ENCODE data around the gene FILIP1. TPM values are rescaled to one million over a fixed set of nuclear protein-coding genes. Genes with fewer than 3 reads are reported as not detected.
"Not testable (repeated sequence)": the region's sequence is repeated elsewhere in the genome, so short reads cannot be mapped to it uniquely, and the experiment has no call there.

Gene FILIP1
- total RNA-seq, 1 donor from 2014 or later: 13.6 TPM

DNA sequence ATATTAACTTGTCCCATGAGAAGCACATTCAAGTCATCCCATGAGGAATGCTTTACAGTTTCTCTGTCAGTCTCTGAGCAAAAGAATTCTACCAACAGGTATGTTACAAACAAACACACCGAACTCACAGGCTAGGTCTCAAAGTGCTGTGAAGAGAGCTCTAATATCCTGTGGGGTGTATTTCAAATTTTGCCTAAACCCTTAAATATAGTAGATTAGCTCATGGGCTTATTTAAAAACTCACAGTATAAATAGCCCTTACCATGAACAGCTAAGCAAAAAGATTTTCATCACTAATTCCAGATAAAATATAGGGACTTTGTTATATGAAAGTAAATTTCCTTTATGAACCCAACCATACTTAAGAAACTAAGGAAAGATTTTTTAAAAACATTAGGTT is 77.8 kb downstream of the FILIP1 start:
- no peaks in the 10 kb centered on the region for H3K36me3 ChIP-seq
- peaks cover 28 to 49% of the 10 kb centered on the region in 2 donors for H3K4me1 ChIP-seq
- DNase-seq (ENCODE audit: low spot score in 2 of 2): no peak
- intact Hi-C loops (cut with DNase I): loop anchor here (5.0 to 10.0 kb wide), 2 partner anchors 44 to 189 kb away; partner anchors contain the start of gene SENP6
- no peak overlapping the region for H3K4me3 ChIP-seq
- H3K9me3 ChIP-seq: no peaks in the 10 kb centered on the region
- no peak for TF ChIP-seq CTCF (IDR thresholded peaks at IDR 0.05)
- peak overlapping the region; percentile 1 to 74 for H3K27ac ChIP-seq
- H3K27me3 ChIP-seq: no peaks in the 10 kb centered on the region

DNA sequence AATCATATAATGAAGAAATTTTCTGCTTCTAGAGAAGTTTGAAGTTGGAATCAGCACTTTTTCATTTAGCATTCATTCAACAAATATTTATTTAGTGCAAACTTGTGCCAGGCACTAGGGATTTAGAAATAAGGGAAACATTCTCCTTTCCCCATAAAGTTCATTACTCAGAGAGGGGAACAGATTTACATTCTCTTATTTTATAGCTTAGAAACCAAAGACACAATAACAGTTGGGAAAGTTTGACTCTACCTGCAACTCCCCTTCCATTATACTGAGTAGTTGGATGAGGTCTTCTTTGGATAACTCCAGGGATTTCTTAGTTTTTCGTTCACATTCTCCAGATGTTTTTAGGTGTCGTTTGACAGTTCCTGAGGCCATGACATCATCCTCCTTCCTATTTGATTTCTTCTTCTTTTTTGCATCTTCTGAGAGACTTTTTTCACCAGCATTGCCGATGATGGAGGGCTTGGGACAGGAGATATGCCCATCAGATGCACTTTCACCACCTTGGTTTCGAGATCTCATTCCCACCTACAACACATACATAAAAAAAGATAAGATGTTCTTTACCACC is 79.1 kb downstream of the FILIP1 start:
- H3K36me3 ChIP-seq: no peaks in the 10 kb centered on the region
- peaks cover 25 to 54% of the 10 kb centered on the region in 2 donors for H3K4me1 ChIP-seq
- no peaks in the 10 kb centered on the region for H3K27me3 ChIP-seq
- no peak for TF ChIP-seq CTCF (IDR thresholded peaks at IDR 0.05)
- no peaks in the 10 kb centered on the region for H3K9me3 ChIP-seq
- H3K4me3 ChIP-seq: no peak overlapping the region
- intact Hi-C loops (cut with DNase I): loop anchor here (5.0 to 10.0 kb wide), 2 partner anchors 42 to 190 kb away; partner anchors contain the start of gene SENP6
- DNase-seq (ENCODE audit: low spot score in 2 of 2): no peak
- H3K27ac ChIP-seq: peak overlapping the region; percentile 55 to 74

GRCh38 chr6:75412969-75413662 is 80.5 kb downstream of the FILIP1 start:
- TF ChIP-seq CTCF (IDR thresholded peaks at IDR 0.05): no peak
- Histone ChIP-seq H3K36me3 (no peaks in the 10 kb centered on the region), H3K4me1 (peaks cover 14 to 61% of the 10 kb centered on the region in 2 donors), H3K27ac (peak overlapping the region; percentile 55 to 74), H3K9me3 (no peaks in the 10 kb centered on the region), H3K4me3 (no peak overlapping the region), H3K27me3 (no peaks in the 10 kb centered on the region)
- DNase-seq (ENCODE audit: low spot score in 2 of 2): no peak
- intact Hi-C loops (cut with DNase I): loop anchor here (10.0 kb wide), 1 partner anchor 192 kb away; the partner anchor contains the start of gene SENP6

DNA sequence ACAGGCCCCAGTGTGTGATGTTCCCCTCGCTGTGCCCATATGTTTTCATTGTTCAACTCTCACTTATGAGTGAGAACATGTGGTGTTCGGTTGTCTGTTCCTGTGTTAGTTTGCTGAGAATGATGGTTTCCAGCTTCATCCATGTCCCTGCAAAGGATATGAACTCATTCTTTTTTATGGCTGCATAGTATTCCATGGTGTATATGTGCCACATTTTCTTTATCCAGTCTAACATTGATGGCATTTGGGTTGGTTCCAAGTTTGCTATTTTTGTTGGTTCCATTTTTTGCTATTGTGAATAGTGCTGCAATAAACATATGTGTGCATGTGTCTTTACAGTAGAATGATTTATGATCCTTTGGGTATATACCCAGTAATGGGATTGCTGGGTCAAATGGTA is 83.0 kb downstream of the FILIP1 start:
- not testable (repeated sequence) for H3K36me3 ChIP-seq; H3K27ac ChIP-seq; H3K9me3 ChIP-seq; DNase-seq (ENCODE audit: low spot score in 2 of 2); H3K4me3 ChIP-seq; H3K27me3 ChIP-seq
- H3K4me1 ChIP-seq: peaks cover 14 to 51% of the 10 kb centered on the region in 2 donors
- intact Hi-C loops (cut with DNase I): loop anchor here (10.0 kb wide), 1 partner anchor 194 kb away; the partner anchor contains the start of gene SENP6

DNA sequence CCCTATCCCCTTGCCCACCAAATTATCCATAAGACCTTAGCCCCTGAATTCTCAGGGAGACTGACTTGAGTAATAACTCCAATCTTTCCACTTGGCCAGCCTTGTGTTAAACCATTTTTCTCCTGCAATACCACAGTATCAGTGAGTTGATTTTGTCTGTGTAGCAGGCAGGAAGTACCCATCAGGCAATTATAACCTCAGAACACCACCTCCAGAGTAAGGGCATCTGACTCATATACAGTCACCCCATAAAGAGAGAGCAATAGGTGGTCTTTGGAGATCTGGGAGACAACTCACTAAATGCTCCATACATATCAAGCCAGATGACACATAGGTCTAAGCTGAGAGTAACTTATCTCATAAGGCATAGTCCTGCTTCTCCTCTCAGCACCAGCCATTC is 83.7 kb downstream of the FILIP1 start:
- TF ChIP-seq CTCF (IDR thresholded peaks at IDR 0.05): no peak
- intact Hi-C loops (cut with DNase I): loop anchor here (10.0 kb wide), 1 partner anchor 195 kb away; the partner anchor contains the start of gene SENP6
- Histone ChIP-seq H3K4me3 (no peak overlapping the region), H3K4me1 (peaks cover 14 to 47% of the 10 kb centered on the region in 2 donors), H3K36me3 (no peaks in the 10 kb centered on the region), H3K27ac (peak overlapping the region; percentile 56 to 59), H3K9me3 (no peaks in the 10 kb centered on the region), H3K27me3 (no peaks in the 10 kb centered on the region)
- DNase-seq (ENCODE audit: low spot score in 2 of 2): no peak

GRCh38 chr6:75409286-75409685 is 84.3 kb downstream of the FILIP1 start:
- Histone ChIP-seq H3K9me3 (no peaks in the 10 kb centered on the region), H3K27ac (peak overlapping the region; percentile 56 to 59), H3K27me3 (no peaks in the 10 kb centered on the region), H3K4me3 (no peak overlapping the region), H3K4me1 (peaks cover 11 to 44% of the 10 kb centered on the region in 2 donors), H3K36me3 (no peaks in the 10 kb centered on the region)
- intact Hi-C loops (cut with DNase I): no loop called here
- no peak for DNase-seq (ENCODE audit: low spot score in 2 of 2)
- TF ChIP-seq CTCF (IDR thresholded peaks at IDR 0.05): no peak

All from ascending aorta (tissue), 2 donors.